ENCODE data around the gene ELL2. TPM values are rescaled to one million over a fixed set of nuclear protein-coding genes. Genes with fewer than 3 reads are reported as not detected.

ELL2 gene
- total and polyA plus RNA-seq, 2 donors (not counting 1 experiment from before 2014, with no cell fraction given) = 68.5 to 121 TPM

DNA sequence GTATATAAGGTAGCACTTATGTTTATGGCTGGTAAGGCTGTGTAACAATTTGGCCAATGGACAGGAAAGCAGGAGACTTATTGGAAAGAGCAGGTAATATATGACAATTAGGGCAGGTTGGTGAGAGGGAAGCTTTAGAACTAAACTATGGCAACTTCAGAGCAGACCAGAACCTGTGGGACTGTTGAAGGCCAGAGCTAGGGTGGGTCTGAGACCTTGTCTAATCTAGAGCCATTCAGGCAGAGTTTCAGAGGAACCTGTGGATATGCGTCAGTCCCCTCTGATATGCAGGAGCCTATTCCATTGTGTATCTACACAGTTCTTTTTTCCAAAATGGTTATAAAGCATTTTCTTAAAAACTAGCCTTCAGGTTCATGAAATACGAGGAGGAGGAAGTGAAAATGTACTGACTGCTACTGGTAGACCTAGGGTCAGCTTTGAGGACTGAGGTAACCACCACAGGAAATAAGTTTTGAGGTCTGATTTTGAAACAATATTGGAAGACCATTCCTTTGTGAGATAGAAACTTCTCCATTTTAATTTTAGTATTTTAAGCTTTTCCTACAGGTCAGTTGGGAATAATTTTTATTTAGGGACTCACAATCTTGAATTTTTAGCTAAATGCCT, 37.6 kb downstream of the ELL2 start:
- TF ChIP-seq, protein P1, sequence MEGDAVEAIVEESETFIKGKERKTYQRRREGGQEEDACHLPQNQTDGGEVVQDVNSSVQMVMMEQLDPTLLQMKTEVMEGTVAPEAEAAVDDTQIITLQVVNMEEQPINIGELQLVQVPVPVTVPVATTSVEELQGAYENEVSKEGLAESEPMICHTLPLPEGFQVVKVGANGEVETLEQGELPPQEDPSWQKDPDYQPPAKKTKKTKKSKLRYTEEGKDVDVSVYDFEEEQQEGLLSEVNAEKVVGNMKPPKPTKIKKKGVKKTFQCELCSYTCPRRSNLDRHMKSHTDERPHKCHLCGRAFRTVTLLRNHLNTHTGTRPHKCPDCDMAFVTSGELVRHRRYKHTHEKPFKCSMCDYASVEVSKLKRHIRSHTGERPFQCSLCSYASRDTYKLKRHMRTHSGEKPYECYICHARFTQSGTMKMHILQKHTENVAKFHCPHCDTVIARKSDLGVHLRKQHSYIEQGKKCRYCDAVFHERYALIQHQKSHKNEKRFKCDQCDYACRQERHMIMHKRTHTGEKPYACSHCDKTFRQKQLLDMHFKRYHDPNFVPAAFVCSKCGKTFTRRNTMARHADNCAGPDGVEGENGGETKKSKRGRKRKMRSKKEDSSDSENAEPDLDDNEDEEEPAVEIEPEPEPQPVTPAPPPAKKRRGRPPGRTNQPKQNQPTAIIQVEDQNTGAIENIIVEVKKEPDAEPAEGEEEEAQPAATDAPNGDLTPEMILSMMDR (conservative IDR thresholded peaks at IDR 0.05 in 1 of 2, IDR thresholded peaks at IDR 0.05 in 1 of 2; ENCODE audit: low read depth in 1 of 2, low read length in 2 of 2) = no peak
- TF ChIP-seq EZH2 (IDR thresholded peaks at IDR 0.05; ENCODE audit: low read length, missing control alignments) = no peak
- Histone ChIP-seq H3K4me2 (ENCODE audit: extremely low read depth, insufficient read depth, low read length) (no peak overlapping the region), H3K9ac (ENCODE audit: insufficient read depth, low read length) (no peak overlapping the region), H3K36me3 (ENCODE audit: control insufficient read depth, insufficient read depth, low read length) (no peaks in the 10 kb centered on the region), H3K9me3 (ENCODE audit: control insufficient read depth, insufficient read depth, low read depth, low read length) (no peaks in the 10 kb centered on the region), H2AFZ (ENCODE audit: low read length) (no peak overlapping the region), H3K27me3 (ENCODE audit: control insufficient read depth, insufficient read depth, low read length) (no peaks in the 10 kb centered on the region), H3K79me2 (ENCODE audit: control insufficient read depth, insufficient read depth, low read length) (peaks cover 68% of the 10 kb centered on the region), H3K4me3 (replicated peaks in 1 of 4; ENCODE audit: control extremely low read depth in 1 of 4, insufficient read depth in 1 of 4, low read depth in 3 of 4, low read length in 4 of 4) (no peak overlapping the region), H3K27ac (ENCODE audit: insufficient read depth, low read length) (no peak overlapping the region), H4K20me1 (ENCODE audit: control insufficient read depth, extremely low read depth, insufficient read depth, low read length) (no peaks in the 10 kb centered on the region), H3K4me1 (ENCODE audit: control insufficient read depth, extremely low read depth, insufficient read depth, low read length) (peaks cover 5% of the 10 kb centered on the region)
- DNase-seq (ENCODE audit: low read depth in 2 of 2) = no peak

DNA sequence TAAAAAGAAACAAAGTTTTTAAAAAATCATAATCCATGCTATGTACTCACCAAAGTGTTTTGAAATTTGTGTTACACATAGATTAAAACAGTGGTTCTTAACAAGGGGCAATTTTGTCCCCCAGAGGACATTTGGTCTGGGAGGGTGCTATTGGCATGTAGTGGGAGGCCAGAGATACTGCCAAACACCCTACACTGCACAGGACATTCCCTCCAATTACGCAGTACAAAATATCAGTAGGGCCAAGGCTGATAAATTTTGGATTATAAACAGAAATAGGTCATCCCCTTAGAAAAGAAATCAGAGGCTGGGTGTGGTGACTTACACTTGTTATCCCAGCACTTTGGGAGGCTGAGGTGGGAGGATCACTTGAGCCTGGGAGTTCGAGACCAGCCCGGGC, 38.9 kb downstream of the ELL2 start:
- Histone ChIP-seq H4K20me1 (ENCODE audit: control insufficient read depth, extremely low read depth, insufficient read depth, low read length) (no peaks in the 10 kb centered on the region), H3K4me1 (ENCODE audit: control insufficient read depth, extremely low read depth, insufficient read depth, low read length) (peaks cover 2% of the 10 kb centered on the region), H3K79me2 (ENCODE audit: control insufficient read depth, insufficient read depth, low read length) (peaks cover 70% of the 10 kb centered on the region)

DNA sequence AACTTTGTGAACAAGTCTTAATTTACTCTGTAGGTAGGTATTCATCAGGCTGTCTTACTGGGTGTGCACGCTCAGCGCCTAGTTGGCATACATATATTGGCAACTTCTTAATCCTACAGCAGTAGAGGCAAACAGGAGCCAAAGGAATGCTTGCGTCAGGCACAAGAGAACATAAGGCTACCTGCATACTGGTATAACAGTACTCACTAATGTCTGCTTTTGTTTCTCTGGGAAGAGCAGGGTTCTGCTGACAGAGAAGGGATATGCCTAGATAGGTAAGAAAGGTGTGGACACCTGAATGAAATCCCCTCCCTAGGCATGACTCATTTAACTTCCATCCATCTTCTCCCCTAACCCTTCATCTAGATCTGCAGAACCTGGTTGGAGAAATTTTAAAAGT, 40.1 kb downstream of the ELL2 start:
- no peak overlapping the region for H3K4me3 ChIP-seq (replicated peaks in 1 of 4; ENCODE audit: control extremely low read depth in 1 of 4, insufficient read depth in 1 of 4, low read depth in 3 of 4, low read length in 4 of 4)
- H4K20me1 ChIP-seq (ENCODE audit: control insufficient read depth, extremely low read depth, insufficient read depth, low read length) = no peaks in the 10 kb centered on the region
- no peak for DNase-seq (ENCODE audit: low read depth in 2 of 2)
- peaks cover 72% of the 10 kb centered on the region for H3K79me2 ChIP-seq (ENCODE audit: control insufficient read depth, insufficient read depth, low read length)
- TF ChIP-seq EZH2 (IDR thresholded peaks at IDR 0.05; ENCODE audit: low read length, missing control alignments) = no peak
- TF ChIP-seq, protein P1 (conservative IDR thresholded peaks at IDR 0.05 in 1 of 2, IDR thresholded peaks at IDR 0.05 in 1 of 2; ENCODE audit: low read depth in 1 of 2, low read length in 2 of 2) = no peak
- no peak overlapping the region for H3K27ac ChIP-seq (ENCODE audit: insufficient read depth, low read length)
- H3K9ac ChIP-seq (ENCODE audit: insufficient read depth, low read length) = no peak overlapping the region
- H3K9me3 ChIP-seq (ENCODE audit: control insufficient read depth, insufficient read depth, low read depth, low read length) = no peaks in the 10 kb centered on the region
- H2AFZ ChIP-seq (ENCODE audit: low read length) = no peak overlapping the region
- H3K4me2 ChIP-seq (ENCODE audit: extremely low read depth, insufficient read depth, low read length) = no peak overlapping the region
- peaks cover 2% of the 10 kb centered on the region for H3K4me1 ChIP-seq (ENCODE audit: control insufficient read depth, extremely low read depth, insufficient read depth, low read length)
- H3K27me3 ChIP-seq (ENCODE audit: control insufficient read depth, insufficient read depth, low read length) = no peaks in the 10 kb centered on the region
- H3K36me3 ChIP-seq (ENCODE audit: control insufficient read depth, insufficient read depth, low read length) = no peaks in the 10 kb centered on the region

More for the DNA sequence above, 38.9 kb downstream of the ELL2 start:
- DNase-seq (ENCODE audit: low read depth in 2 of 2) = no peak
- H3K9ac ChIP-seq (ENCODE audit: insufficient read depth, low read length) = no peak overlapping the region
- H3K36me3 ChIP-seq (ENCODE audit: control insufficient read depth, insufficient read depth, low read length) = no peaks in the 10 kb centered on the region
- no peak overlapping the region for H3K27ac ChIP-seq (ENCODE audit: insufficient read depth, low read length)
- H2AFZ ChIP-seq (ENCODE audit: low read length) = no peak overlapping the region
- H3K9me3 ChIP-seq (ENCODE audit: control insufficient read depth, insufficient read depth, low read depth, low read length) = no peaks in the 10 kb centered on the region
- no peak overlapping the region for H3K4me3 ChIP-seq (replicated peaks in 1 of 4; ENCODE audit: control extremely low read depth in 1 of 4, insufficient read depth in 1 of 4, low read depth in 3 of 4, low read length in 4 of 4)
- H3K4me2 ChIP-seq (ENCODE audit: extremely low read depth, insufficient read depth, low read length) = no peak overlapping the region
- TF ChIP-seq, protein P1 (conservative IDR thresholded peaks at IDR 0.05 in 1 of 2, IDR thresholded peaks at IDR 0.05 in 1 of 2; ENCODE audit: low read depth in 1 of 2, low read length in 2 of 2) = no peak
- TF ChIP-seq EZH2 (IDR thresholded peaks at IDR 0.05; ENCODE audit: low read length, missing control alignments) = no peak
- H3K27me3 ChIP-seq (ENCODE audit: control insufficient read depth, insufficient read depth, low read length) = no peaks in the 10 kb centered on the region

All from fibroblast of lung (primary cell).